HTERT RPE-1 (cell line): ENCODE measurements around the gene MPG.
"Not testable (repeated sequence)": the region's sequence is repeated elsewhere in the genome, so short reads cannot be mapped to it uniquely, and the experiment has no call there.

Experiments used
- in situ Hi-C: fragments of 300-500 bp; cut with MboI; formaldehyde crosslinking; loops from 4 replicates; pipeline ENCODE4 v1.14.3; 2020; ENCODE audit warnings: low sequenced_read_pairs

Gene MPG, protein sequence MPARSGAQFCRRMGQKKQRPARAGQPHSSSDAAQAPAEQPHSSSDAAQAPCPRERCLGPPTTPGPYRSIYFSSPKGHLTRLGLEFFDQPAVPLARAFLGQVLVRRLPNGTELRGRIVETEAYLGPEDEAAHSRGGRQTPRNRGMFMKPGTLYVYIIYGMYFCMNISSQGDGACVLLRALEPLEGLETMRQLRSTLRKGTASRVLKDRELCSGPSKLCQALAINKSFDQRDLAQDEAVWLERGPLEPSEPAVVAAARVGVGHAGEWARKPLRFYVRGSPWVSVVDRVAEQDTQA

DNA sequence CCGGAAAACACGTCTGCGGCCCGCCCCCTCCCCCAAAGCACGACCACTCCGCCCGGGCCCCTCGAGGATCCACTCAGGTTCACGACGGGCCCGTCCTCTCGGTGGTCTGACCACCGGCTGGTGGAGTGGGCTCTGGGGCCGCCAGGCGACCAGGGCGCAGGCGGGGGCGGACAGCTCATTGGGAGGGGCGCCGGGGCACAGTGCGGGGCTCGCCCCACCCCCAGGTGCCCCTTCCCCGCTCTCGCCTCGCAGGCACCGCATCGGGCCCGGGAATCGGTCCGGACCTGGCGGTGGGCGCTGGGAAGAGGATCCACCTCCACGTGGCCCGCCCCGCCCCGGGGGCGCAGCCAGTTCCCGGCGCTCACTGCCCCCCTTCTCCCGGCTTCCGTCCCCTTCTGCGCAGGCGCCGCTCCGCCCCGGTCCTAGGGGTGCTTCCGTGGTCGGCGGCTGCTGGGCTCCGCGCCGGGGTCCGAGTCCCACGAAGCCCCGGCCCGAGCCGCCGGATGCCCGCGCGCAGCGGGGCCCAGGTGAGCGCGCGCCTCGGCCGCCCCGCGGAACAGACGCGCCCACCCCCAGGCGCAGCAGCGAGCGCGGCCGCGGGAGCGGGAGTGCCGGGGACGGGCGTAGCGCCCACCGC is at the start of gene MPG:
MPG (plus strand) TSS at position 419 of the 637 bp plus-strand sequence; CDS start at position 504, 85 bp downstream.
- in situ Hi-C loops: no loop called here

DNA sequence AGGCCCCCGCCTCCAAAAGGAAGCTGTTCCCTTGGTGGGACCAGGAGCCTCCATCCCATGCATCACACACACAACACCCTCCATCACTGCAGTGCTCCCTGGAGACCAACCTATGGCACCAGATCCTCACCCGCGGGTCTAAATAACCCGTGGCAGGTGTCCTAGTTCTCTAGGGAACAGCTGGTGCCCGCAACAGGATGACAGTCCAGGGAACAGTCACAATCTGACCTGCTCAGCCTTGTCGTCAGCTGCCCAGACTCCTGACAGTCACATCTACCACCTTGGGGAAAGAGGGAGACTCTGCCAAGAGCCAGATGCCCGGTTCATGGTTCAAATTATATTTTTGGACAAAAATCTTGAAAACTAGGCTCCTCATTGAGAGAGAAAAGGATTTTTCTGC is 47.4 kb upstream of the MPG start:
- in situ Hi-C loops: not testable (repeated sequence)

DNA sequence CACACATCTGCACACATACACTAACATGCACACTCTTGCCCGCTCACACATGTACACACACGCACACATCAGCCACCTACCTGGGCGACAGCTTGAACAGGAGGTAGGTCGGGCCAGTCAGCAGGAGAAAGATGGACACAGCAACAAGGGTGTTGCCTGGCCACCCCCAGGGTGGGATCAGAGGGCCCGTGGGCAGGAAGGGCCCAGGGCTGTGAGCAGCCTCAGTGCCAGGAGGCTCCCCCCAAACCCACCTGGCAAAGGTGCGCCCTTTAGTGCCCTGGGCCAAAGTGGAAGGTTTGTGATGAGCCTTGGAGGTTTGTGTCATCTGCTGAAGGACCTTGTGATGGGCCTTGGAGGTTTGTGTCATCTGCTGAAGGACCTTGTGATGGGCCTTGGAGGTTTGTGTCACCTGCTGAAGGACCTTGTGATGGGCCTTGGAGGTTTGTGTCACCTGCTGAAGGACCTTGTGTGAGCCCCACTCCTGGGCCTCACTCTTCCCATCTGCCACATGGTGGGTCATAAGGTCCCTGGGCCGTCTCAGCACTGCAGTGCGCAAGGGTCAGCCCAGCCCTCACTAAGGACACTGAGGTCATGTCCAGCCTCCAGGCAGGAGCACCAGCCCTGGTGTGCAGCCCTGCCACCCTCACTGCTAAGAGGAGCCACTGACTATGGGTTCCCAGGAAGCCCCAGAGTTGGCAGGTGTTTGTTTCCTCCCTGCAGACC is 44.7 kb upstream of the MPG start:
- in situ Hi-C loops: not testable (repeated sequence)

DNA sequence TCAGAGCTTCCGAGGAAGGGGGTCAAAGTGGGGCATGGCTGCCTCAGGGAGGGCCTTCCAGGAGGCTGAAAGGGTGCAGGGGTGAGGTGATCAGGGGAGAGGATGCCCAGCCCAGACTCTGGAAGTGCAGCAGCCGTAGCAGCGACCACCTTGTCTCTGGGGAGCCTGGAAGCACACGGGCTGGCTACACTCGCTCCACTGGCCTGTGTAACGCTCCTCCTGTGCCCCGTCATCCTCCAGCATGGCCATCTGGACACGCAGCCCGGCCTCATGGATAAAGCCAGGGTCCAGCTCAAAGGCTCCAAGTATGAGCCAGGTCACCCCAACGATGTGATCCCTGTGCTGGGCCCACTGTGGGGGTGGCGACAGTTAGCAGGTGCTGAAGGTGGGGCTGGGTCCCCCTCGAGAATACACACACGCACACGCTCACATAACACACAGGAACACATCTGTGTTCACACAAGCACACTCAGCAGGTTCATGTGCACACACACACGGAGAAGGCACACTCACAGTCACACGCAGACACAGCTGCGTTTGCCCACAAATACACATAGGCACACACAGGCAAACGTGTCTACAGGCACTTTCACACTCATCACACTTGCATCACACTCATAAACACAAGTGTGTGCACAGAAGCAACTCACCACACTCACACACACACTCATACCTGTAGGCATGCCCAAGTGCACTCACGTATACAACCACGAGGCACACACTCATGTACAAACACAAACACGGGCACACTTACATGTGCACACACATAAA is 44.0 kb upstream of the MPG start:
- in situ Hi-C loops: no loop called here

DNA sequence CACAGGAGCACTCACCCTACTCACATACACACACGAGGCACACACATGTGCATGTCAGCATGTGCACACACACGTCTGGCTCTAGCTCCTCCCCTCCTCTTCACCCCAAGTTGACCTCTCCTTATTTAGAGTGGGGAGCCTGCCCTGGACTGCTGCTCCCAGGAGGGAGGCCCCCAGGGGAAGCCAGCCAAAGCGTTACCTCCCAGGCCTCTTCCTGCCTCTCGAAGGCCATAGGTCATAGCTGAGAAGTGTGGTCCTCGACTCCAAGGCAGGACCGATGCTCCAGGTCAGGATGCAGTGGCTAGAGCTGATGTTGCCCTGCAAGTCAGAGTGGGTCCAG is 43.4 kb upstream of the MPG start:
- in situ Hi-C loops: no loop called here

DNA sequence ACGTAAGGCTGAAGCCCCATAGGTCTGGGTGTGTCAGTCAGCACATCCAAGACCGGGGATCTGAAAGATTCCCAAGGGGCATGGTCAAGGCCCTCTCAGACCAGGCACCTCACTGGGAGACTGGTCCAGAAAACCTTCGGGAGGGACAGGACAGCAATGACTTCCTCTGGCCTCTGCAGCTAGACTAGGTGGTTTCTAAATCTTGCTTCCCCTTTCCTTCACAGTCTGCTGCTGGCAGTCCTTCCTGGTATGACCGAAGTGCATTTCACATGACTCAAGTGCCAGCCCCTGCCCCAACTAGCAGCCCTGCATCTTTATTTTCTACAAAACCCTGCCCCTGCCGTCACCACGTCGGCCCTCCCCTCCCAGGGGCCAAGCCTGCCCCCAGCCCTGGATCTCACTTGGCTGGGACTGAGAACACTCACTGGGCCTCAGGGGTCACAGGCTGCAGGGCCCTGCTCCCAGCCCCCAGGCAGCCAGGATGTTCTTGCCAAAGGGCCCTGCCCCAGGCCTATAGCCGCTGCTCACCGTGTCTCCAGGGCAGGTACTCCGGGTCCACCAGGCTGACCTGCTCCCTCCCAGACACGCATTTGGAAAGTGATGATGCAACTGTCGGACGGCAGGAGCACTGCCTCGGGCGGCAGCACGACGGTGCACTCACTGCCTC is 42.9 kb upstream of the MPG start:
- in situ Hi-C loops: no loop called here

DNA sequence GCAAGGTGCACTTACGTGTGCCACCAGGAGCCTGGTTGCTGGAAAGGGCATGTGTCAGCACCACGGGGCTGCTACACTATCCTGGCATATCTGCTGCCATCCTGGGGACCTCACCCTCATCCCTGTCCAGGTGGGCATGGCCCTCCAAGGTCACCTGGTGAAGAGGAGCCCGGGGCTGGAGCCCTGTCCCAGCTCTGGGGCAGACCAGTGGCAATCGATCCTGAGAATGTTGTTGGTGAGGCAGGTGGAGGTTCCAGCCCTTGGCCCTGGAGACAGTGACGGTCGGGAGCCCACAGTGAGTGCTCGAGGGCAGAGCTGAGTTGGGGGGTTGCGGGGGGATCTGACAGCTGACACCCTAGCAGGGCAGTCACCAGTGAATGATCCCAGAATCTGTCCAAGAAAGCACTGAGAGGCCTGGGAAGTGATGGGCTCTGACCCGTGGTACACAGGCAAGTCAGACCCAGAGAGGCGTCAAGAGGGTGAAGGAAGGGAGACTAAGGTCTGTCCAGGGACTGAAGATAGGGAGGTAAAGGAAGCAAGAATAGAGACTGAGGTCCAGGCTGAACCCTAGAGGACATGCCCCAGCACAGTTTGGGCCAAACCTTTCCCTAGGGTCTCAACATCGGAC is 42.2 kb upstream of the MPG start:
- in situ Hi-C loops: no loop called here

DNA sequence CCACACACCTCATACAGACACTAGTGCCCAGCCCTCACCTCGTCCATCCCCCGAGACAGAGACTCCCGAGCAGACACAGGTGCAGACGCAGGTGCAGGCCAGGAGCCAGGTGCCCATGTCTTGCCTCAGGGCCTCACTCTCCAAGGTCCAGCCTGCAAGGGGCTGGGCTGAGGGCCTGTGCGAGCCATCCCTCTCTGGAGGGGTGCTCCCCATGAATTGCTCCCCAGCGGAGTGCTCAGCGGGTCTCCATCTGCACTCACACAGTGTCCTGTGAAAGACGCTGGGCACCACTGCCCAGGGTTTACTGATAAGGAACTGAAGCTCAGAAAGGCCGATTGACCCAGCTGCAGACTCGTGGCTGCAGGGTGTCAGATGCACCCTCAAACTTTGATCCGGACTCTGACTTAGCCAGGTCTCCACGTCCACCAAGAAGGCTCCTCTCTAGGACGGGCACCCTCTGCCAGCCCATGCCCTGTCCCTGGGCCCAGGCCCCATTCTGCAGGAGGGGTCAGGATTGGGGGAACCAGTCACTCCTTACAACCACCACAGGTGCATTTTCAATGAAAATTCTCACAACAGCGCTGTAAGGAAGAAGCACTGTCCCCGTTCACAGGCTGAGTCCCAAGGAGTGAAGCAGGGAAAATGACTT is 41.6 kb upstream of the MPG start:
- in situ Hi-C loops: no loop called here

DNA sequence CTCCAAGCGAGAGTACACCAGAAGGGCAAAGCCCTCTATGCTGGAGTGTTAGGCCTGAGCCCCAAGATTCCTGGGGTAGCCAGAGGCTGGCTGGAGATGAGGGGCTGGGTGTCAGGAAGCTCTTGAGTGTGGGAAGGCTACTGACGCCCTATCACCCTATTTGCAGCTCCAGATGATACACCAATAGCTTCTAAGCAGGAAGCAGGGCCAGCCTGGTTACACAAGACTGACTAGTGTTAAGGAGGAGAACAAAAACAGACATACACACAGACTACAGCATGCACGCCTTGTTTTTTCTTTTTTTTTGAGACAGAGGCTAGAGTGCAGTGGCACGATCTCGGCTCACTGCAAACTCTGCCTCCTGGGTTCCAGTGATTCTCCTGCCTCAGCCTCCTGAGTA is 40.5 kb upstream of the MPG start:
- in situ Hi-C loops: no loop called here

DNA sequence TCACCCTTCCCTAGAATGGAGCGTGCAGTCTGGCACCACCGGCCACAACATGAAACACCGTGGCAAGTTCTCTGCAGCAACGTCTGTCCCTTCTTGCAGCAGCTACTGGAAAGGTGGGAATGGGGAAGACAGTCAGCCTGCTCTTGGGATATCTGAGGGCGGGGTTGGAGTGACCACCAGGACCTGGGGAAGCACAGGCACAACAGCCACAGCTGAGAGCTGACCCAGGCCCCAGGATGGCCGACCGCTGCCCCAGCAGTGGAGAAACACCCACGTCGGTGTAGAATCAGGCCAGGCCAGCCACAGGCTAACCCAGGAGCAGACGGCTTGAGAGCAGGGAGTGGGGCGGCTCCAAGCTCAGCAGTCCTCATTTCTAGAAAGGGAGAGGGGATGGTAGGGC is 39.8 kb upstream of the MPG start:
- in situ Hi-C loops: not testable (repeated sequence)

DNA sequence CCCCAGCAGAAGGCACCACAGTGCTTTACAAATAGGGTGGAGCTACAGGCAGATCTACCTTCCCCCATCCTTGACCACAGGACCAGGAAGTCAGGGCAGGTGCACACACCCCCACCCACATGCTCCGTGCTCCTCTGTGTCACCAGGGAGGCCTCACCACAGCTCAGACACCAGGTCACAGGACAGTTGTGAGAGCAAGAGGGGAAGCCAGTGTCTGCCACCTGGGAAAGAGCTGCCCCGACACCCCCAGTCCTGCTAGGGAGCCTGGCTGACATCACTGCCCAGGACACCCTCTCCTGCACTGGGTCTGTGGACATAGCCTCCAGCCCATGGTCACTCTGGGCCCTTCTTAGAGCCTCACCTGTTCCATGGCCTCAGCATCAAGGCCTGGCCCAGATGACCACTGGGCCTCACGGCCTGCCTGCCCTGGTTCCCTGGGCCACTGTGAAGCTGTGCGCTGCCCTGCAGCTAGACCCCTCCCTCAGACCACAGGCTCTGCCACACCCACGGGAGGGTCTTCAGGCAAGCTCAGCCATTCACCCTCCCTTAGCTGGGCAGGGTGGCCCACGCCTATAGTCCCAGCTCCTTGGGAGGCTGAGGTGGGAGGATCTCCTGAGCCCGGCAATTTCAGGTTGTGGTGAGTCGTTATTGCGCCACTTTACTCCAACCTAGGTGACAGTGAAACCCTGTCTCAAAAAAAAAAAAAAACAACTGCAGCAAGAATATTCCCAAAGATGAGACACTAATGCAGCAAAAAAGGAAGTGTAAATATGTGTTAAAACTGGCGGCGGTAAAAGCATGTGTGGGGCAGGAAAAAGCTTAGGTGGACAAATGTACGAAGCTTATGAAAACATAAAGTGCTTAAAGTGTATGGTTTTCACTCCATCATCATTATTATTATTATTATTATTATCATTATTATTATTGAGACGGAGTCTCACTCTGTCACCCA is 38.8 kb upstream of the MPG start:
- in situ Hi-C loops: no loop called here

DNA sequence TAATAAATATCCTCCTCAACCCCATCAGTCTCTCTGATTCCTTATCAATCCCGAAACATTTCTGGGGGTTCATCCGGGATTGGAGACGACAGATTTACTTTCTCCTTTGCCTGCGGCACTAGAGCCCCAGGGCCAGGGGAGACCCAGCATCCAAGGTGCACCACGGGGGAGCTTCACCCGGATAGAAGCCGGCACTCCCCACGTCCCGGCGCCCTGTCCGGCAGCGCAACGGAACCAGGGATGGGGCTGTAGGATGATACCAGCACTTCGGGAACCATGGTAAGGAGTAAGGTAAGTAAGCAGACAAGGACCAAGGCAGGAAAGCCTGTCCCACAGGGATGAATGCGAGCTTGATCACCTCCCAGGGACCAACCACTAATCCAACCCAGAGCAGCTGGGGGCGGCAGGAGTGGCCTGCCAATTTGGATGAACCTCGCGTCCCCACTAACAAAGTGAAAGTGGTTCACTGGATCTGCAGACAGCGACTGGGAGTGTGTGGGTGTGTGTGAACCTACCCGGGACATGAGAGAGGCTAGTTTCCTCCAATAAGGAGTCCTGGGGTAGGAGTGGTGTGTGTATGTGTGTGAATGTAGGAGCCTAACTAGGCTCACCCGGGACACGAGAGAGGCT is 36.5 kb upstream of the MPG start:
- in situ Hi-C loops: no loop called here

DNA sequence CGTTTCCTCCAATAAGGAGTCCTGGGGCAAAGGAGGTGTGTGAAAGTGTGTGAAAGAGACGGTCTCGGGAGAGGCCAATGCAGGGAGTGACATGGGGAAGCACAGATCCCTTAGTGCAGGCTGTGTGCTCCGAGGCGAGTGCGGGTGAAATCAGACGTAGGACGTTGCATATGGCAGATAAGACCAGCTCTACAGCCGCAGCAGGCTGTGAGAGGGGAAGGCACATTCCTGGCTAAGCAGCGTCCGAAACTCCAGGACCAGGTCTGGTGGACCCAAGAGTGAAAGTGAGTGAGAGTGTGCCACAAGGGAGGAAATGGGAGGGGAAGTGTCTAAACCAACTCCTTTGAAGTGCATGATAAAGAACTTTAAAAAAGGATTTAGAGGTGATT is 36.0 kb upstream of the MPG start:
- in situ Hi-C loops: no loop called here

DNA sequence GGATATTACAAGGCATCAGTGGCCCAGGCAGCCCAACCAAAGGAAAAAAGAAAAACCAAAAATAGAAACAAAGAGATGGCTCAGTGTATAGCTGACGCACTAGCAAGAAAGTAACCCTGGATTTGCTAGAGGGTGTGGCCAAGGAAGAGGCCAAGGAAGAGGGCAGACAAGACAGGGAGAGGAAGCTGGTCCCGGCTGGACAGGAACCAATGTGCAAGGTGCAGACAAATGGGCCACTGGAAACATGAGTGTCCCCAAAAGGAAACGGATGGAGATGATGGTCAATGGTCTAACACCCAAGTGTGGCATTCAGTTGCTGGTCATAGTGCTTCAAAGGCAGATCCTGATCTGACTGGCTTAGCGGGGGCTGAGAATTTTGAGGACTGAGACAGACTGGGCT is 35.3 kb upstream of the MPG start:
- in situ Hi-C loops: no loop called here

DNA sequence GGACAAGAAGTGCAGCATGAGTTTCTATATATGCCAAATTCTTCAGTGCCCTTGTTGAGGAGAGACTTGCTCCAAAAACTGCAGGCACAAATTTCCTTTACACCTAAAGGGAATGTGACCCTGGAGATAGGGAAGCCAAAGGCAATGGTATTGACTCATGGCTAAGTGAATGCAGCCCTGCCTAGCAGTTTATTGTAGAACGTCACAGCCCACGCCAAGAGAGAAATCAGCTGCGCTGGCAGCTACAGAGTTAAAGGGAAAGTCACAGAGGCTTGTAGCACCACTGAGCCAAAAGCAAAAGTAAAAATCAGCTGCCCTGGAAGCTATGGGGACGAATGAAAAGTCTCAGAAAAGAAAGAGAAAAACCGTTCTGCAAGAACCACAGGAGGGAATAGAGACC is 34.7 kb upstream of the MPG start:
- in situ Hi-C loops: no loop called here

DNA sequence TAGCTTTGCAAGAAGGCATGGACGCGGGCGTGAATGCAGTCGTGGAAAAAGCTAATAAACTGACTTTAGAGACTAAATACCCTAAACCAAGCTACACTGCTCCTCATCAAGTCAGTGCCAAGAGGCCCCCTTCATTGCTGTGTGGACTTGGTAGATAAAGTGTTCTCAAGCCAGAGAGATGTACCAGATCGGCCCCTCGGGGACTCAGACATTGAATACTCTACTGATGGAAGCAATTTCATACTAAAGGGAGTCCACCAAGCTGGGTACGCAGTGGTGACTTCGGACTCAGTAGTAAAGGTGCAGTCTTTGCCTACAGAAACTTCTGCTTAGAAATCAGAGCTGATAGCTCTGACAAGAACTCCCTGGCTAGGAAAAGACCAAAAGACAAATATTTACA is 33.4 kb upstream of the MPG start:
- in situ Hi-C loops: no loop called here

DNA sequence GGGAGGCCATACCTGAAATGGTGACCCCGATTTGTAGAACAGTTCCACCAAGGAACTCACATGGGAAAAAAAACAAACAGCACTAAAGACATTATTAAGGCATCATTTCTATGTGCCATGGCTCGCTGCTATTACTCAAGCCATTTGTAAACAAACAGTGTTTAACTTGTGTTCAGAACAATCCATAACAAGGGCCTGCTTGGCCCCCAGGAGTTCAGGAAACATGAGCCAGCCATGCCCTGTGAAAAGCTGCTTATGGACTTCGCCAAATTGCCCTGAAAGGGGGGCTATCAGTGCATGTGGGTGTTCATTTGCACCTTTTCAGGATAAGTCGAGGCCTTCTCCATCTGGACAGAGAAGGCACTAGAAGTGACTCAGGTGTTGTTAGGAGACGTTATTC is 32.6 kb upstream of the MPG start:
- in situ Hi-C loops: no loop called here

DNA sequence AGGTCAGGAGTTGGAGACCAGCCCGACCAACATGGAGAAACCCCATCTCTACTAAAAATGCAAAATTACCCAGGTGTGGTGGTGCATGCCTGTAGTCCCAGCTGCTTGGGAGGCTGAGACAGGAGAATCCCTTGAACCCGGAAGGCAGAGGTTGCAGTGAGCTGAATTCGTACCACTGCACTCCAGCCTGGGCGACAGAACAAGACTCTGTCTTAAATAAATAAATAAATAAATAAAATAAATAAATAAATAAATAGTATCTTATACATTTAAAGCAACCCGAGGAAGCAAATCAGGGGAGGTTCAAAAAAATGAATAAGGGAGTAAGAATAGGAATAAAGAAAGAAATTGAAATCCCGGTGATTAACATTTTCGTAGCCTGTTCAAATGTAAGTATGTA is 31.5 kb upstream of the MPG start:
- in situ Hi-C loops: not testable (repeated sequence)

DNA sequence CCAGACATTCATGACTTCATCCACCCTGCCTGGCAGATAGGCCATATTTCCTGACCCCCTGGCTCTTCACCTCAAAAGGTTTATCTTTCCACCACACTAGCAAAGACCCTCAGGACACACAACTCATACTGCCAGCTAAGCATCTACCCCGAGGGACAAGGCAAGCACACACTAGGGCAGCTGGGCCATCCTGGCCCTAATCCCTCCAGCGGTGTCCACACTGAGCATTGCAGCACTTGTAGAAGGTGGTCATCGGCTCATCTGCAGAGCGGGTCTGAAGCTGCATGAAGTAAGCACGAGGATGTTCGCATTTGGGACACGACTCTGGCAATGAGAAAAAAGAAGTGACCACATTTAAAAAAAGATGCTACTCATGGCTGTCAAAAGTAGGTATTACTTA is 30.8 kb upstream of the MPG start:
- in situ Hi-C loops: no loop called here
